Measurements from ENCODE around the gene COL4A6.

Gene COL4A6

DNA sequence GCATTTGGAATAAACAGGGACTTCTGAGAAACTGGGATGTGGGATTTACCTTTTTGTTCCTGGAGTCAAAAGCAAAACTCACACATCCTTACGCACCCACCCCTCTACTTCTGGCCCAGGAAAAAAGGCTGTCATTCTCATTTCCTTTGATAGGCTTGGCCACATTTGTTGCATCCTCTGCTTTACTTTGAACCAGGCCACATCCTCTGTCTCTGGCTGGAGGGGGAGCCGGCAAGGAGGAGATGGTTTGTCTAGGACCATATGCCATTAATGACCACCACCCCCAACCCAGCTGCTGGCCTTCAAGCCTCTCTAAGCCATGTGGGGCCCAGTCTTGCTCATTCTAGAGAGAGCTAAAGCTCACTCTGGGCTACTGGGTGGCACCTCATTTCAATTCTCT lies 282.1 kb downstream of the COL4A6 start:
- H3K27me3 ChIP-seq (ENCODE audit: control insufficient read depth in 2 of 2, insufficient read depth in 2 of 2, low read length in 2 of 2): no peaks in the 10 kb centered on the region
- no peaks in the 10 kb centered on the region for H3K4me1 ChIP-seq (ENCODE audit: control insufficient read depth in 2 of 2, insufficient read depth in 2 of 2, low read length in 2 of 2)
- no peak overlapping the region for H3K4me3 ChIP-seq (ENCODE audit: low read length in 2 of 2)
- no peaks in the 10 kb centered on the region for H3K9me3 ChIP-seq (ENCODE audit: control insufficient read depth in 2 of 2, low read length in 2 of 2)
- no peak overlapping the region for H3K27ac ChIP-seq (ENCODE audit: low read depth in 2 of 2, low read length in 2 of 2)
- no peak overlapping the region for H3K9ac ChIP-seq (ENCODE audit: low read depth in 1 of 2, low read length in 2 of 2)
- H3K36me3 ChIP-seq (ENCODE audit: control insufficient read depth in 2 of 2, insufficient read depth in 2 of 2, low read length in 2 of 2): peaks cover 0 to 4% of the 10 kb centered on the region in 2 donors

- Histone ChIP-seq H3K4me3 (ENCODE audit: low read length in 2 of 2) (no peak overlapping the region), H3K9me3 (ENCODE audit: control insufficient read depth in 2 of 2, low read length in 2 of 2) (no peaks in the 10 kb centered on the region), H3K9ac (ENCODE audit: low read depth in 1 of 2, low read length in 2 of 2) (no peak overlapping the region), H3K4me1 (ENCODE audit: control insufficient read depth in 2 of 2, insufficient read depth in 2 of 2, low read length in 2 of 2) (no peaks in the 10 kb centered on the region), H3K27ac (ENCODE audit: low read depth in 2 of 2, low read length in 2 of 2) (no peak overlapping the region), H3K36me3 (ENCODE audit: control insufficient read depth in 2 of 2, insufficient read depth in 2 of 2, low read length in 2 of 2) (peaks cover 2 to 4% of the 10 kb centered on the region in 2 donors), H3K27me3 (ENCODE audit: control insufficient read depth in 2 of 2, insufficient read depth in 2 of 2, low read length in 2 of 2) (peaks cover 0 to 3% of the 10 kb centered on the region in 2 donors)
These were observed 289.7 kb downstream of the COL4A6 start for GRCh38 chrX:108148524-108148923.

DNA sequence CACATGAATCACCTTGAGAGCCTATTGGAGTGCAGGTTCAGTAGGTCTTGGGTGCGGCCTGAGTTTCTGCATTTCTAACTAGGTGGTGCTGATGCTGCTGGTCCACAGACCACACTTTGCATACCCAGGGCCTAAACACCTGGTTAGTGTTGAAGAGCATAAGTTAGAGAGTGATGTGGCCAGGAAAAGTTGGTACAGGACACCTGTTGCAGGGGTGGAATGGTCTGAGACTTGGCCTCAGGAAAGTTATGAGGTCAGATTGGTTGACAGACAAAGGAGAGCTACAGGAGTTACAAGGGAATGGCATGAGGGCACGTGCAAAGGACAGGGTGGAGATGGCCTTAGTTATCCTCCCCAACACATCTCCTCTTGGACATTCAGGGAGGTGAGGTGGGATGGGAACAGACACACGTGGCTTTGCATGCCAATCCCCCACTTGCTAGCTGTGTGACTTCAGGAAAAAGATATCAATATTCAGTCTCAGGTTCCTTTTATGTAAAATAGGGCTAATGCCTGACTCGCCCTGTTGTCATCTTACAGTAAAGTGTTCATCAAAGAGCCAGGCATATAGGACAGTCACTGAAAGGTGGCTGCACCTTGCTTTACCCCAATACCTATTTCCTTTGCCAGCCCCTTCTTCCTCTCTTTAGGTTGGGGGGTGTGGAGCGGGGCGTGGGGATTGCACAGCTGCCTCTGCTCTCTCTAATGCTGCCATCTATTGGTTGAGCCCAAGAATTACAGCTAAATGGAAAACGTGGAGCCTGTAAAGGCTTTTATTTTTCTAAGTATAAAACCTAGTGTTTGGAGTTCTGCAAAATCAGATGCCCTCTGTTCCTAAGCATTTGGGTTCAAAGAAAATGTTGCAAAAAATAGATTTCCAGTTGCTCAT lies 299.2 kb downstream of the COL4A6 start:
- H3K4me3 ChIP-seq (ENCODE audit: low read length in 2 of 2): no peak overlapping the region
- H3K27me3 ChIP-seq (ENCODE audit: control insufficient read depth in 2 of 2, insufficient read depth in 2 of 2, low read length in 2 of 2): no peaks in the 10 kb centered on the region
- no peak overlapping the region for H3K9ac ChIP-seq (ENCODE audit: low read depth in 1 of 2, low read length in 2 of 2)
- no peaks in the 10 kb centered on the region for H3K9me3 ChIP-seq (ENCODE audit: control insufficient read depth in 2 of 2, low read length in 2 of 2)
- H3K27ac ChIP-seq (ENCODE audit: low read depth in 2 of 2, low read length in 2 of 2): no peak overlapping the region
- no peaks in the 10 kb centered on the region for H3K4me1 ChIP-seq (ENCODE audit: control insufficient read depth in 2 of 2, insufficient read depth in 2 of 2, low read length in 2 of 2)
- peaks cover 0 to 14% of the 10 kb centered on the region in 2 donors for H3K36me3 ChIP-seq (ENCODE audit: control insufficient read depth in 2 of 2, insufficient read depth in 2 of 2, low read length in 2 of 2)

- Histone ChIP-seq H3K27ac (ENCODE audit: low read depth in 2 of 2, low read length in 2 of 2) (no peak overlapping the region), H3K4me3 (ENCODE audit: low read length in 2 of 2) (no peak overlapping the region), H3K36me3 (ENCODE audit: control insufficient read depth in 2 of 2, insufficient read depth in 2 of 2, low read length in 2 of 2) (peaks cover 0 to 11% of the 10 kb centered on the region in 2 donors), H3K9me3 (ENCODE audit: control insufficient read depth in 2 of 2, low read length in 2 of 2) (no peaks in the 10 kb centered on the region), H3K9ac (ENCODE audit: low read depth in 1 of 2, low read length in 2 of 2) (no peak overlapping the region), H3K27me3 (ENCODE audit: control insufficient read depth in 2 of 2, insufficient read depth in 2 of 2, low read length in 2 of 2) (no peaks in the 10 kb centered on the region), H3K4me1 (ENCODE audit: control insufficient read depth in 2 of 2, insufficient read depth in 2 of 2, low read length in 2 of 2) (no peaks in the 10 kb centered on the region)
These were observed 303.5 kb downstream of the COL4A6 start for GRCh38 chrX:108134724-108135123.

DNA sequence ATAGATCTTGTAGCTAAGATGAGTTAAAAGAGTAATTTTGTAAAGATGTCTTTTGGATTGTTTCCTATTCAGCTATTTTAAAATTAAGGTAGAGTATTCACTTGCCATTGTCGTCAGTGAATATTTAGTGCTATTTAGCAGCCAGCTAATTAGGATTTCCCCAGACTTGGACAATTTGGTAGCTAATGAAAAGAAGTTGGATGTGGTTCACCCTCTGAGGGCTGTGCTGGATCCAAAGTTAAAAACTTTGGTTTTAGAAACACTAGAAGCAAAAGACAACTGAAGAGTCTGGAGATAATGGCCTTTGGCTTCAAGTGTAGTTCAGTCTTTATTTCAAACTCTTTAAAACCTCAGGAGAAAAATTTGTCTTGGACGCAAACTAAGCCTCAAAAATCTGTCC lies 305.3 kb downstream of the COL4A6 start:
- Histone ChIP-seq H3K36me3 (ENCODE audit: control insufficient read depth in 2 of 2, insufficient read depth in 2 of 2, low read length in 2 of 2) (peaks cover 0 to 6% of the 10 kb centered on the region in 2 donors), H3K27me3 (ENCODE audit: control insufficient read depth in 2 of 2, insufficient read depth in 2 of 2, low read length in 2 of 2) (no peaks in the 10 kb centered on the region), H3K9ac (ENCODE audit: low read depth in 1 of 2, low read length in 2 of 2) (no peak overlapping the region), H3K4me1 (ENCODE audit: control insufficient read depth in 2 of 2, insufficient read depth in 2 of 2, low read length in 2 of 2) (no peaks in the 10 kb centered on the region), H3K9me3 (ENCODE audit: control insufficient read depth in 2 of 2, low read length in 2 of 2) (no peaks in the 10 kb centered on the region), H3K27ac (ENCODE audit: low read depth in 2 of 2, low read length in 2 of 2) (no peak overlapping the region), H3K4me3 (ENCODE audit: low read length in 2 of 2) (no peak overlapping the region)

GRCh38 chrX:108132034-108132433 lies 306.2 kb downstream of the COL4A6 start:
- peaks cover 0 to 6% of the 10 kb centered on the region in 2 donors for H3K36me3 ChIP-seq (ENCODE audit: control insufficient read depth in 2 of 2, insufficient read depth in 2 of 2, low read length in 2 of 2)
- H3K4me1 ChIP-seq (ENCODE audit: control insufficient read depth in 2 of 2, insufficient read depth in 2 of 2, low read length in 2 of 2): no peaks in the 10 kb centered on the region
- no peak overlapping the region for H3K27ac ChIP-seq (ENCODE audit: low read depth in 2 of 2, low read length in 2 of 2)
- no peak overlapping the region for H3K4me3 ChIP-seq (ENCODE audit: low read length in 2 of 2)
- no peak overlapping the region for H3K9ac ChIP-seq (ENCODE audit: low read depth in 1 of 2, low read length in 2 of 2)
- no peaks in the 10 kb centered on the region for H3K9me3 ChIP-seq (ENCODE audit: control insufficient read depth in 2 of 2, low read length in 2 of 2)
- no peaks in the 10 kb centered on the region for H3K27me3 ChIP-seq (ENCODE audit: control insufficient read depth in 2 of 2, insufficient read depth in 2 of 2, low read length in 2 of 2)

DNA sequence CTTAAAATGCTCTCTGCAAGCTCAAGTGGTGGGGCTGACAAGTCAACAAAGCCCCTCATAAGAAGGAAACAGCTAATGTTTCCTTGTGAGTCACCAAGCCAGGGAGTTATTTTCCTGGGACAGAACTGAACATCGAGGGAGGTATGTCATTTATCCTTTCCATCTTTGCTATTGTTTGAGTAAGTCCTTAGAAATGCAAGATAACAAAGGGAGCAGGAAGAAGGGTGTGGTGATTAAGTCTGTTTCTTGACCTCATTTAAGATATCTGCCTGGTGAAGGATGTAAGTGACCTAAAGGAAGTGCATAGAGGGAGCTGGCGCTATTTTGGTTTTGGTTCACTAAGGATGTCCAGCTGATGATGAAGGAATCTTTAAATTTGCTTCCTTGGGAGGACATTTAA lies 306.8 kb downstream of the COL4A6 start:
- H3K36me3 ChIP-seq (ENCODE audit: control insufficient read depth in 2 of 2, insufficient read depth in 2 of 2, low read length in 2 of 2): peaks cover 0 to 6% of the 10 kb centered on the region in 2 donors
- no peak overlapping the region for H3K4me3 ChIP-seq (ENCODE audit: low read length in 2 of 2)
- H3K4me1 ChIP-seq (ENCODE audit: control insufficient read depth in 2 of 2, insufficient read depth in 2 of 2, low read length in 2 of 2): no peaks in the 10 kb centered on the region
- no peak overlapping the region for H3K27ac ChIP-seq (ENCODE audit: low read depth in 2 of 2, low read length in 2 of 2)
- no peak overlapping the region for H3K9ac ChIP-seq (ENCODE audit: low read depth in 1 of 2, low read length in 2 of 2)
- no peaks in the 10 kb centered on the region for H3K9me3 ChIP-seq (ENCODE audit: control insufficient read depth in 2 of 2, low read length in 2 of 2)
- no peaks in the 10 kb centered on the region for H3K27me3 ChIP-seq (ENCODE audit: control insufficient read depth in 2 of 2, insufficient read depth in 2 of 2, low read length in 2 of 2)

DNA sequence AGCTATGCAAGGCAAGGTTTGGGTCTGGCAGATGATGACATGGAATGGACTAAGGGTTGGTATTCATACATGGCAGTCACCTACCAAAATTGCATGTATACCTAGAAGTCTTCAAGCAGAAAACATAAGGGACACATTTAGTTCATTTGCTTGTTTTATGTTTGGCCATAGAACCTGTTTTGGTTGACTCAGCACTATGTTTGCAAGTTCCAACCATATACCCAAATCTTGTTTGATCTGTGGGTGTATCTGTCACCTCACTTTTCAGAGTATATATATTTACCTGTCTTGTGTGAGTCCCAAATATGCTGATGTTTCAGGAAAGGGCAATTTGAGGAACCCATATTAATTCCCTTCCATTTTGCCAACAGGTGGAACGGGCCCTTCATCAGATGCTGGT lies 307.3 kb downstream of the COL4A6 start:
- Histone ChIP-seq H3K9me3 (ENCODE audit: control insufficient read depth in 2 of 2, low read length in 2 of 2) (no peaks in the 10 kb centered on the region), H3K27ac (ENCODE audit: low read depth in 2 of 2, low read length in 2 of 2) (no peak overlapping the region), H3K27me3 (ENCODE audit: control insufficient read depth in 2 of 2, insufficient read depth in 2 of 2, low read length in 2 of 2) (no peaks in the 10 kb centered on the region), H3K4me1 (ENCODE audit: control insufficient read depth in 2 of 2, insufficient read depth in 2 of 2, low read length in 2 of 2) (no peaks in the 10 kb centered on the region), H3K9ac (ENCODE audit: low read depth in 1 of 2, low read length in 2 of 2) (no peak overlapping the region), H3K36me3 (ENCODE audit: control insufficient read depth in 2 of 2, insufficient read depth in 2 of 2, low read length in 2 of 2) (peaks cover 0 to 6% of the 10 kb centered on the region in 2 donors), H3K4me3 (ENCODE audit: low read length in 2 of 2) (no peak overlapping the region)

DNA sequence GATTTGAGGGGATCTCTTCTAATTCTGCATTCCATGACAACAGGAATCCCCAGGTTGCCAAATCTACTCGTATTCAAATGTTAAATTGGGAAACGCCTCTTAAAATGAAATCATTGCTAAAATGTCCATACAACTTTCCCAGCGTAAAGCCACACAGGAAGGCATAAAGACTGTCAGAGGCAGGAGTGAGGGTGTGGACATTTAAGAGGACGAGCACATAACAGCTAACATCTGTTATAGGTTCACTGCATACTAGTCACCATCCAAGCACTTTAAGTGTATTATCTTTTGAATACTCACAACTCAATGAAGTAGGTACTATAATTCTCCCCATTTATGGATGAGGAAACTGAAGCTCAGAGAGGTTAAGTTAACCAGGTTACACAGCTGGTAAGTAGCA lies 311.1 kb downstream of the COL4A6 start:
- H3K27me3 ChIP-seq (ENCODE audit: control insufficient read depth in 2 of 2, insufficient read depth in 2 of 2, low read length in 2 of 2): no peaks in the 10 kb centered on the region
- no peak overlapping the region for H3K4me3 ChIP-seq (ENCODE audit: low read length in 2 of 2)
- H3K9me3 ChIP-seq (ENCODE audit: control insufficient read depth in 2 of 2, low read length in 2 of 2): no peaks in the 10 kb centered on the region
- no peak overlapping the region for H3K27ac ChIP-seq (ENCODE audit: low read depth in 2 of 2, low read length in 2 of 2)
- no peak overlapping the region for H3K9ac ChIP-seq (ENCODE audit: low read depth in 1 of 2, low read length in 2 of 2)
- H3K36me3 ChIP-seq (ENCODE audit: control insufficient read depth in 2 of 2, insufficient read depth in 2 of 2, low read length in 2 of 2): no peaks in the 10 kb centered on the region
- H3K4me1 ChIP-seq (ENCODE audit: control insufficient read depth in 2 of 2, insufficient read depth in 2 of 2, low read length in 2 of 2): no peaks in the 10 kb centered on the region

GRCh38 chrX:108126661-108127060 lies 311.6 kb downstream of the COL4A6 start:
- Histone ChIP-seq H3K27ac (ENCODE audit: low read depth in 2 of 2, low read length in 2 of 2) (no peak overlapping the region), H3K27me3 (ENCODE audit: control insufficient read depth in 2 of 2, insufficient read depth in 2 of 2, low read length in 2 of 2) (no peaks in the 10 kb centered on the region), H3K4me1 (ENCODE audit: control insufficient read depth in 2 of 2, insufficient read depth in 2 of 2, low read length in 2 of 2) (no peaks in the 10 kb centered on the region), H3K36me3 (ENCODE audit: control insufficient read depth in 2 of 2, insufficient read depth in 2 of 2, low read length in 2 of 2) (no peaks in the 10 kb centered on the region), H3K9me3 (ENCODE audit: control insufficient read depth in 2 of 2, low read length in 2 of 2) (no peaks in the 10 kb centered on the region), H3K9ac (ENCODE audit: low read depth in 1 of 2, low read length in 2 of 2) (no peak overlapping the region), H3K4me3 (ENCODE audit: low read length in 2 of 2) (no peak overlapping the region)
